Esophagus squamous epithelium (tissue), 4 donors: ENCODE measurements around the gene DHH.

ENCODE experiments used
- POLR2A ChIP-seq, 4 donors: fragments of 450-650 bp; IDR thresholded peaks; one replicate each; pipeline ENCODE4 v1.6.1; 2017; ENCODE audit warnings: antibody characterized with exemption in 4 of 4, mild to moderate bottlenecking in 4 of 4, moderate library complexity in 3 of 4
- TF ChIP-seq, protein P1 (sequence below), 6 experiments: fragments of 450-650 bp in 4 of 6; fragments of 200-600 bp in 2 of 6; sonication (generic) in 2 of 6; IDR thresholded peaks; one replicate each; pipeline ENCODE4 v1.5.1; 2016 to 2019; ENCODE audit warnings: antibody characterized with exemption in 6 of 6, mild to moderate bottlenecking in 4 of 6, moderate library complexity in 4 of 6

DNA sequence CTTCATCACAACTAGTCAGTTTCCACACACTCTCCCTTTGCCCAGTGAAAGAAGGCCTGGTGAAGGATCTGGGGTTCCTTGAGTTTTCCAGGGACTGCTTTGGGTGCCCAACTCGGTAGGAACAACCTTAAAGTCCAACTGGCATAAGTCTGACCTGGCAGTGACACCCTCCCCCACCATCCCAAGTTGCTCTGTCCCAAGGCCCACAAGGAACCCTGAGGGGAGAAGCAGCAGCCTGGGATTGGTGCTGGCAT lies 35.6 kb downstream of the DHH start:
- TF ChIP-seq, protein P1, sequence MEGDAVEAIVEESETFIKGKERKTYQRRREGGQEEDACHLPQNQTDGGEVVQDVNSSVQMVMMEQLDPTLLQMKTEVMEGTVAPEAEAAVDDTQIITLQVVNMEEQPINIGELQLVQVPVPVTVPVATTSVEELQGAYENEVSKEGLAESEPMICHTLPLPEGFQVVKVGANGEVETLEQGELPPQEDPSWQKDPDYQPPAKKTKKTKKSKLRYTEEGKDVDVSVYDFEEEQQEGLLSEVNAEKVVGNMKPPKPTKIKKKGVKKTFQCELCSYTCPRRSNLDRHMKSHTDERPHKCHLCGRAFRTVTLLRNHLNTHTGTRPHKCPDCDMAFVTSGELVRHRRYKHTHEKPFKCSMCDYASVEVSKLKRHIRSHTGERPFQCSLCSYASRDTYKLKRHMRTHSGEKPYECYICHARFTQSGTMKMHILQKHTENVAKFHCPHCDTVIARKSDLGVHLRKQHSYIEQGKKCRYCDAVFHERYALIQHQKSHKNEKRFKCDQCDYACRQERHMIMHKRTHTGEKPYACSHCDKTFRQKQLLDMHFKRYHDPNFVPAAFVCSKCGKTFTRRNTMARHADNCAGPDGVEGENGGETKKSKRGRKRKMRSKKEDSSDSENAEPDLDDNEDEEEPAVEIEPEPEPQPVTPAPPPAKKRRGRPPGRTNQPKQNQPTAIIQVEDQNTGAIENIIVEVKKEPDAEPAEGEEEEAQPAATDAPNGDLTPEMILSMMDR (IDR thresholded peaks at IDR 0.05) = no peak
- TF ChIP-seq POLR2A (IDR thresholded peaks at IDR 0.05) = no peak
